Measurements from ENCODE around the gene NPL.
A peak's percentile ranks its signal among the peaks of the same experiment; 100 is the strongest.

NPL gene

DNA sequence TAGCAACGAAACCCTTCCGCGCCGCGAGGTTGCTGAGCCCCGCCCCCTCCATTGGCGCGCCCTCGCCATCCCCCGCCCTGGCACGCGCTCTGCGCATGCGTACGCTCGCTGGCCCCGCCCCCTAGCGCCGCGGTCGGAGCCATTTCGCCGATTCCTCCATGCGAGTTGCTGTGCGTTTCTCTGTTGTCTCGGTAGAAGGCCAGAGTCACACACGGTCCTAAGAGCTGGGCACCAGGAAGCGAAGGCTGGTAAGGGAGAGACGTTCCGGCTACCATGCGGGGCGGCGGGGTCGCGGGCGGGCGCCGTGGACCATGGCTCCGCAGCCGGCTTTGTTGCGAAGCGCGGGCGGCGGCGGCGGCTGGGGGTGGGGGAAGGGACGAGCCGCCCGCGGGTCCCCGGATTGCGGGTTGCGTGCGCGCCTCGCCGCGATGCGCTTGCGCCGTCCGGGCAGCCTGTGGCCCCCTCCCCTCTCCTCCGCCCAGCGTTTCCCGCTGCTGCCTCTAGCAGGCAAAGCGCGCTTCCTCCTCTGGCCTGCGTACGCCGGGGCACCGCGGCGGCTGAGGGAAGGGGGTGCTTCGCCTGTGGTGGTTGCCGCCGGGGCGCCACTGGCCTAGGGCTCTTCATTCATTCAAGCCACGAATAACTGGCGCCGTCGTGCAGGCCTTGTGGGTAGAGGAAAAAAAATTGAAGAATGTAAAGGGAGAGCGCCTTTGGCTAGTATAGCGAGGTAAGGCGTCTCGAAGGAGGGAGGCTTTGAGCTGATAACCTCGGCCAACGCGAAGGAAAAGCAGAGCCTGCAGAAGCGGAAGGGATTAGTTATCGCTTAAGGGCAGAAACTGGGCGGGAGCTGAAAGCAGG, 49.9 kb downstream of the NPL start, which contains the start of gene DHX9:
Gene DHX9 (plus strand): TSS at position 139 of the 858 bp plus-strand sequence. CDS start 3,220 bp downstream, outside the sequence.
- H3K4me1 ChIP-seq (ENCODE audit: control insufficient read depth in 5 of 5, insufficient read depth in 5 of 5, low read length in 5 of 5): peaks cover 2 to 37% (median 31%) of the 10 kb centered on the region in 5 donors
- no peaks in the 10 kb centered on the region for H3K27me3 ChIP-seq (ENCODE audit: control insufficient read depth in 5 of 5, insufficient read depth in 4 of 5, low read length in 5 of 5)
- peak within 1 kb of the TSS; percentile 79 for H3K27ac ChIP-seq (ENCODE audit: low read depth, low read length)
- peaks cover 0 to 13% (median 9%) of the 10 kb centered on the region in 5 donors for H3K36me3 ChIP-seq (ENCODE audit: control insufficient read depth in 5 of 5, insufficient read depth in 5 of 5, low read length in 5 of 5)
- H3K9me3 ChIP-seq (ENCODE audit: control insufficient read depth in 5 of 5, low read length in 5 of 5): no peaks in the 10 kb centered on the region
- H3K9ac ChIP-seq (ENCODE audit: low read length in 5 of 5): peak within 1 kb of the TSS; percentile 60 to 87 (median 73)
- H3K4me3 ChIP-seq (ENCODE audit: low read depth in 1 of 5, low read length in 5 of 5): peak within 1 kb of the TSS; percentile 85 to 96 (median 88)

DNA sequence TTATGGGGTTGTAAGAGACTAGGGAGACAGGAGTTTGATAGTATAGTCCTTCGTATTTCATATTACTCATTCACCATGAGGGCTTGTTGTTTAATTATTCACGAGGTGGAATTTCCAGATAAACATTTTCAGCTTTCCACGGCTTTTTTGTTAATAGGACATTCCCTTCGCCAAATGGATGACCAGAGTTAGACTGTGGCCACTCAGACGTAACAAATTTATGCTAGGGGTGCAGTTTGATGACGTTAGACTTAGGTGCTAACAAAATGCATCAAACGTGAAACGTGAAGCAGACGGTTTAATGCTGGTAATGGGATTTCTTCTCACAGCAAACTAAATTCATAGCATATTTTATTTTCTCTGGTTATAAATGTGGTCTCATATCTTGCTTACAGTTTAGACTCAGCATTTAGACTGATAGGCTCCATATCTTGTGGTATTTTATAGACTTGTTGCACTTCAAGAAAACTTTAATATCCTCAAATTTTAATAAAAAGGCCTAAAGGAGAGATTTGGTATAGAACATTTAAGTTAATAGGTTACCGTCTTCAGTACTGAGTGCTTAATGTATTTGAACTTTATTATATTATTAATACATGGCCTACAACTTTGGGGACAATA, 51.9 kb downstream of the NPL start:
- peaks cover under 1 to 28% (median 18%) of the 10 kb centered on the region in 5 donors for H3K36me3 ChIP-seq (ENCODE audit: control insufficient read depth in 5 of 5, insufficient read depth in 5 of 5, low read length in 5 of 5)
- peak overlapping the region in 2 of 5 donors; percentile 15 to 23 for H3K4me3 ChIP-seq (ENCODE audit: low read depth in 1 of 5, low read length in 5 of 5)
- no peak overlapping the region for H3K27ac ChIP-seq (ENCODE audit: low read depth, low read length)
- no peaks in the 10 kb centered on the region for H3K27me3 ChIP-seq (ENCODE audit: control insufficient read depth in 5 of 5, insufficient read depth in 4 of 5, low read length in 5 of 5)
- H3K9ac ChIP-seq (ENCODE audit: low read length in 5 of 5): peak overlapping the region in 2 of 5 donors; percentile 46 to 52
- H3K9me3 ChIP-seq (ENCODE audit: control insufficient read depth in 5 of 5, low read length in 5 of 5): no peaks in the 10 kb centered on the region
- H3K4me1 ChIP-seq (ENCODE audit: control insufficient read depth in 5 of 5, insufficient read depth in 5 of 5, low read length in 5 of 5): peaks cover 2 to 37% (median 31%) of the 10 kb centered on the region in 5 donors

DNA sequence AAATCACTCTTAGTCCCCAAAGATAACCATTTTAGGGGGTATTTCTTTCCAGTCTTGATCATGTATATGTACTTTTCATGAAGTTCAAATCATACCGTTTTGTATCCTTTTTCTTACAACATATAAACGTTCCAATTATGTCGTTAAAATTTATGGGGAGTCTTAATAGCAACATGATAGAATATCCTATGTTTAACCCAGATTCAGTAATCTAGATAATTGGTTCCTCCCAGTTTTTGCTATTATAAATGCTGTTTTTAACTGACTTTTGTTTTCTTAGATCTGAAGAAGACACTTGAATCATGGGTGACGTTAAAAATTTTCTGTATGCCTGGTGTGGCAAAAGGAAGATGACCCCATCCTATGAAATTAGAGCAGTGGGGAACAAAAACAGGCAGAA, 52.7 kb downstream of the NPL start:
- H3K4me3 ChIP-seq (ENCODE audit: low read depth in 1 of 5, low read length in 5 of 5): no peak overlapping the region
- H3K4me1 ChIP-seq (ENCODE audit: control insufficient read depth in 5 of 5, insufficient read depth in 5 of 5, low read length in 5 of 5): peaks cover 2 to 37% (median 31%) of the 10 kb centered on the region in 5 donors

DNA sequence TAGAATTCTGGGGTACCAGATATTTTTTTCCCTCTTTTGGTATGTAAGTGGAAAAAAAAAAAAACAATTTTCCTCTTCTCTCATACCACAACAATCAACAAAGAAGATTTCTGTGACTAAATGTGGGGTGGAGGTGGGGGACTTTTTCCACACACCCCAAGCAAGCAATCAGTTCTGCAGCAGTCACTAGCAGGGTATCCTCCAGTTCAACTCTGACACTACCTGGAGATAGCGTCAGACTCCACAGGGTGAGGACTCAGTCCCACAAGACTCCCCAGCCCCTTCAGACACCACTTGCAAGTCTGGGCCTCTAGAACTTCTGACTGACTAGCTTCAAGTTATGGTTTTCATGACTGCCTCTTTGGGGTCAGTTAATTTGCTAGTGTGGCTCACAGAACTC, 55.8 kb downstream of the NPL start:
- no peak overlapping the region for H3K9ac ChIP-seq (ENCODE audit: low read length in 5 of 5)
- peaks cover 31 to 59% (median 42%) of the 10 kb centered on the region in 5 donors for H3K36me3 ChIP-seq (ENCODE audit: control insufficient read depth in 5 of 5, insufficient read depth in 5 of 5, low read length in 5 of 5)
- no peak overlapping the region for H3K4me3 ChIP-seq (ENCODE audit: low read depth in 1 of 5, low read length in 5 of 5)
- peaks cover 0 to 26% (median 22%) of the 10 kb centered on the region in 5 donors for H3K4me1 ChIP-seq (ENCODE audit: control insufficient read depth in 5 of 5, insufficient read depth in 5 of 5, low read length in 5 of 5)
- no peak overlapping the region for H3K27ac ChIP-seq (ENCODE audit: low read depth, low read length)
- no peaks in the 10 kb centered on the region for H3K9me3 ChIP-seq (ENCODE audit: control insufficient read depth in 5 of 5, low read length in 5 of 5)
- no peaks in the 10 kb centered on the region for H3K27me3 ChIP-seq (ENCODE audit: control insufficient read depth in 5 of 5, insufficient read depth in 4 of 5, low read length in 5 of 5)

More for the DNA sequence above, 52.7 kb downstream of the NPL start:
- H3K36me3 ChIP-seq (ENCODE audit: control insufficient read depth in 5 of 5, insufficient read depth in 5 of 5, low read length in 5 of 5): peaks cover 8 to 34% (median 19%) of the 10 kb centered on the region in 5 donors
- H3K9me3 ChIP-seq (ENCODE audit: control insufficient read depth in 5 of 5, low read length in 5 of 5): no peaks in the 10 kb centered on the region
- no peak overlapping the region for H3K27ac ChIP-seq (ENCODE audit: low read depth, low read length)
- peak overlapping the region in 2 of 5 donors; percentile 0 to 46 for H3K9ac ChIP-seq (ENCODE audit: low read length in 5 of 5)
- H3K27me3 ChIP-seq (ENCODE audit: control insufficient read depth in 5 of 5, insufficient read depth in 4 of 5, low read length in 5 of 5): no peaks in the 10 kb centered on the region

DNA sequence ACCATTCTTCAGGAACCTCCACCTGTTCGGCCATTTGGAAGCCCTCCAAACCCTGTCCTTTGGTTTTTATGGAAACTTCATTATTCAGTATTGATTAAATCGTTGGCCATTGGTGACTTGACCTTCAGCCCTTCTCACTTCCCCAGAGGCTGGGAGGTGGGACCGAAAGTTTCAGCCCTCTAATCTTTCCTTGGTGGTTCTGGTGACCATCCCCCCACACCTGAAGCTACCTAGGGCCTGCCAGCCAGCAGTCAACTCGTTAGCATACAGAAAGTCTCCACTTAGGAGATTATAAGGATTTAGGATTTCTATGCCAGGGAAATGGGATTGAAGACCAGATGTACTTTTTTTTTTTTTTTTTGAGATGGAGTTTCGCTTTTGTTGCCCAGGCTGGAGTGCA, 56.3 kb downstream of the NPL start:
- Histone ChIP-seq H3K36me3 (ENCODE audit: control insufficient read depth in 5 of 5, insufficient read depth in 5 of 5, low read length in 5 of 5) (peaks cover 36 to 64% (median 44%) of the 10 kb centered on the region in 5 donors), H3K4me1 (ENCODE audit: control insufficient read depth in 5 of 5, insufficient read depth in 5 of 5, low read length in 5 of 5) (peaks cover 0 to 21% (median 18%) of the 10 kb centered on the region in 5 donors), H3K27ac (ENCODE audit: low read depth, low read length) (no peak overlapping the region), H3K4me3 (ENCODE audit: low read depth in 1 of 5, low read length in 5 of 5) (no peak overlapping the region), H3K9ac (ENCODE audit: low read length in 5 of 5) (no peak overlapping the region), H3K27me3 (ENCODE audit: control insufficient read depth in 5 of 5, insufficient read depth in 4 of 5, low read length in 5 of 5) (no peaks in the 10 kb centered on the region), H3K9me3 (ENCODE audit: control insufficient read depth in 5 of 5, low read length in 5 of 5) (no peaks in the 10 kb centered on the region)

DNA sequence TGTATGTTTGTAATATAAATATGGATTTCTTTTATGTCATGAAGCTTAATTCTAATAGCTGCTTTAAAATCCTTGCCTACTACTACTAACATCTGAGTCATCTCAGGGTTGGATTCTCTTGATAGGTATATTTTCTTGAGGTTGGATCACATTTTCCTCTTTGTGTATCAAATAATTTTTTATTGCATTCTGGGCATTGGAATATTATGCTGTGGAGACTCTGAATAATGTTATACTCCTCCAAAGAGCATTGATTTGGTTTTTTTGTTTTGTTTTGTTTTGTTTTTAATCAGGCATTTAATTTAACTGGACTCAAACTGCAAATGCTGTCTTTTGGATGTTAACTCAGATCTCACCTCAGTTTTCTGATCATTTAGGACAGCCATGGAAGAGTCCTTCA, 57.5 kb downstream of the NPL start:
- Histone ChIP-seq H3K36me3 (ENCODE audit: control insufficient read depth in 5 of 5, insufficient read depth in 5 of 5, low read length in 5 of 5) (peaks cover 45 to 71% (median 51%) of the 10 kb centered on the region in 5 donors), H3K4me3 (ENCODE audit: low read depth in 1 of 5, low read length in 5 of 5) (no peak overlapping the region), H3K27ac (ENCODE audit: low read depth, low read length) (no peak overlapping the region), H3K9ac (ENCODE audit: low read length in 5 of 5) (no peak overlapping the region), H3K27me3 (ENCODE audit: control insufficient read depth in 5 of 5, insufficient read depth in 4 of 5, low read length in 5 of 5) (no peaks in the 10 kb centered on the region), H3K4me1 (ENCODE audit: control insufficient read depth in 5 of 5, insufficient read depth in 5 of 5, low read length in 5 of 5) (peaks cover 0 to 9% (median 8%) of the 10 kb centered on the region in 5 donors), H3K9me3 (ENCODE audit: control insufficient read depth in 5 of 5, low read length in 5 of 5) (no peaks in the 10 kb centered on the region)

DNA sequence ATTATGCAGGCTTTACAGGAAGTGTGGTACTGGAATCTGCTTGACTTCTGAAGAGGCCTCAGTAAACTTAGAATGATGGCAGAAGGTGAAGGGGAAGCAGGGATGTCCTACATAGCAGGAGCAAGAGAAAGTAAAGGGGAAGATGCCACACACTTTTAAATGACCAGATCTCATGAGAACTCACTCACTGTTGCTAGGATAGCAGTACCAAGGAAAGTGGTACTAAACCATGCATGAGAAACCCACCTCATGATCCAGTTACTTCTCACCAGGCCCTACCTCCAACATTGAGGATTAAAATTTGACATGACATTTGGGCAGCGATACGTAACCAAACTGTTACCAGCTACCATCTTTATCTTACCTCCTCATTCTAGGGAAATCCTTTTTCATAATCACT, 59.2 kb downstream of the NPL start:
- H3K27me3 ChIP-seq (ENCODE audit: control insufficient read depth in 5 of 5, insufficient read depth in 4 of 5, low read length in 5 of 5): no peaks in the 10 kb centered on the region
- H3K4me1 ChIP-seq (ENCODE audit: control insufficient read depth in 5 of 5, insufficient read depth in 5 of 5, low read length in 5 of 5): no peaks in the 10 kb centered on the region
- H3K36me3 ChIP-seq (ENCODE audit: control insufficient read depth in 5 of 5, insufficient read depth in 5 of 5, low read length in 5 of 5): peaks cover 57 to 81% (median 63%) of the 10 kb centered on the region in 5 donors
- no peaks in the 10 kb centered on the region for H3K9me3 ChIP-seq (ENCODE audit: control insufficient read depth in 5 of 5, low read length in 5 of 5)
- H3K27ac ChIP-seq (ENCODE audit: low read depth, low read length): no peak overlapping the region
- no peak overlapping the region for H3K4me3 ChIP-seq (ENCODE audit: low read depth in 1 of 5, low read length in 5 of 5)
- H3K9ac ChIP-seq (ENCODE audit: low read length in 5 of 5): no peak overlapping the region

DNA sequence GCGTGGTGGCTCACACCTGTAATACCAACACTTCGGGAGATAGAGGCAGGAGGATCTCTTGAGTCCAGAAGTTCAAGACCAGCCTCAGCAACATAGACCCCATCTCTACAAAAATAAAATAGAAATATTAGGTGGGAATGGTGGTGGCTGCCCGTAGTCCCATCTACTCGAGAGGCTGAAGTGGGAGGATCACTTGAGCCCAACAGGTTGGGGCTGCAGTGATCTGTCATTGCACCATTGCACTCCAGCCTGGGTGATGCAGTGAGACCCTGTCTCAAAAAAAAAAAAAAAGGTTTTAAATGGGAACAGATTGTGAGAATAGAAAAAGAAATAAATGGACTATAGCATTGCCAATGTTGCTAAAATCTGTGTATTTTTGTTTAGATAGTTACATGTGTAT, 60.7 kb downstream of the NPL start:
- no peak overlapping the region for H3K9ac ChIP-seq (ENCODE audit: low read length in 5 of 5)
- H3K27ac ChIP-seq (ENCODE audit: low read depth, low read length): no peak overlapping the region
- no peak overlapping the region for H3K4me3 ChIP-seq (ENCODE audit: low read depth in 1 of 5, low read length in 5 of 5)
- H3K4me1 ChIP-seq (ENCODE audit: control insufficient read depth in 5 of 5, insufficient read depth in 5 of 5, low read length in 5 of 5): no peaks in the 10 kb centered on the region
- peaks cover 67 to 82% (median 75%) of the 10 kb centered on the region in 5 donors for H3K36me3 ChIP-seq (ENCODE audit: control insufficient read depth in 5 of 5, insufficient read depth in 5 of 5, low read length in 5 of 5)
- no peaks in the 10 kb centered on the region for H3K27me3 ChIP-seq (ENCODE audit: control insufficient read depth in 5 of 5, insufficient read depth in 4 of 5, low read length in 5 of 5)
- no peaks in the 10 kb centered on the region for H3K9me3 ChIP-seq (ENCODE audit: control insufficient read depth in 5 of 5, low read length in 5 of 5)

DNA sequence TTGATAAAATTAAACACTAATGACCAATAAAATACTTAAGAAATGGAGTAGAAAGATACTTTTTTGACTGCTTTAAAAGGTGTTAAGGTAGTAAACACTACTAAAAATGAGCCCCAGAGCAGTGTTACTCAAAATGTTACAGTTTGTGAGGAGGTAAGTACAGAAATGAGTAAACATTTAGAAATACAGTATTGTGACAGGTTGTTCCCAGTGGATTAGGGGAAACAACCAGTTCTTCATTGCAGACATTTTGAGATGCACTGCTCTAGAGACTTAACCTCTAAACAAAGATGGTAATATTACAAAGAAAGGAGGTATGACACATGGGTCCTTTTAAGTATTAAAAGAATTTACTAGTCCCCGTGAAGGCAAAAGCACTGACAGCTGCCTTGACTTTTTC, 62.3 kb downstream of the NPL start:
- no peaks in the 10 kb centered on the region for H3K4me1 ChIP-seq (ENCODE audit: control insufficient read depth in 5 of 5, insufficient read depth in 5 of 5, low read length in 5 of 5)
- H3K4me3 ChIP-seq (ENCODE audit: low read depth in 1 of 5, low read length in 5 of 5): no peak overlapping the region
- no peaks in the 10 kb centered on the region for H3K27me3 ChIP-seq (ENCODE audit: control insufficient read depth in 5 of 5, insufficient read depth in 4 of 5, low read length in 5 of 5)
- no peaks in the 10 kb centered on the region for H3K9me3 ChIP-seq (ENCODE audit: control insufficient read depth in 5 of 5, low read length in 5 of 5)
- H3K9ac ChIP-seq (ENCODE audit: low read length in 5 of 5): no peak overlapping the region
- H3K36me3 ChIP-seq (ENCODE audit: control insufficient read depth in 5 of 5, insufficient read depth in 5 of 5, low read length in 5 of 5): peaks cover 74 to 89% (median 83%) of the 10 kb centered on the region in 5 donors
- H3K27ac ChIP-seq (ENCODE audit: low read depth, low read length): no peak overlapping the region

DNA sequence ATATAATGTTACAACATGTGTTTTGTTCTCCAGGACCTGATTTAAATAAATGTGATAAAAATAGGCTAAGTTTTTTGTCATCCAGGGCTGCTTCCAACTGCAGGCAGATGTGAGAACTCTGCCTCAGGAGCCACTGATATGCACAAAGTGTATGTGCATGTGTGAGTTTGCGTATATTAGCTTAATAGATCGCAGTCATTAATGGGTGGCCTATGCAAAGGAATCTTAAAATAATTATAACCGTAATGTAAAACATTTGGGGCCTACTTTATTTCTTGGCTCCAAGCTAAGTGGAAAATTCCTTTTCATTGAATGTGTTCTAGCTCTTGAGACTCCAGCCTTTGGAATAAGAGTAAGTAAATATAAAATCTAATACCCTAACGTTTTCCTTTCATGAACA, 66.3 kb downstream of the NPL start:
- H3K9me3 ChIP-seq (ENCODE audit: control insufficient read depth in 5 of 5, low read length in 5 of 5): no peaks in the 10 kb centered on the region
- no peak overlapping the region for H3K9ac ChIP-seq (ENCODE audit: low read length in 5 of 5)
- peaks cover 84 to 95% (median 92%) of the 10 kb centered on the region in 5 donors for H3K36me3 ChIP-seq (ENCODE audit: control insufficient read depth in 5 of 5, insufficient read depth in 5 of 5, low read length in 5 of 5)
- no peaks in the 10 kb centered on the region for H3K27me3 ChIP-seq (ENCODE audit: control insufficient read depth in 5 of 5, insufficient read depth in 4 of 5, low read length in 5 of 5)
- H3K4me3 ChIP-seq (ENCODE audit: low read depth in 1 of 5, low read length in 5 of 5): no peak overlapping the region
- no peaks in the 10 kb centered on the region for H3K4me1 ChIP-seq (ENCODE audit: control insufficient read depth in 5 of 5, insufficient read depth in 5 of 5, low read length in 5 of 5)
- H3K27ac ChIP-seq (ENCODE audit: low read depth, low read length): no peak overlapping the region
